Stimulated activated CD4-positive, alpha-beta T cell treated with anti-CD3 and anti-CD28 coated beads, Interleukin-2, amount 100 ng/mL, for 48 hours (primary cell): ENCODE results near the gene ALOX5AP.

ENCODE experiments used
- DNase-seq, 2 donors: peaks; one replicate each; pipeline ENCODE4 v3.0.0-alpha.2; 2020

Gene ALOX5AP

DNA sequence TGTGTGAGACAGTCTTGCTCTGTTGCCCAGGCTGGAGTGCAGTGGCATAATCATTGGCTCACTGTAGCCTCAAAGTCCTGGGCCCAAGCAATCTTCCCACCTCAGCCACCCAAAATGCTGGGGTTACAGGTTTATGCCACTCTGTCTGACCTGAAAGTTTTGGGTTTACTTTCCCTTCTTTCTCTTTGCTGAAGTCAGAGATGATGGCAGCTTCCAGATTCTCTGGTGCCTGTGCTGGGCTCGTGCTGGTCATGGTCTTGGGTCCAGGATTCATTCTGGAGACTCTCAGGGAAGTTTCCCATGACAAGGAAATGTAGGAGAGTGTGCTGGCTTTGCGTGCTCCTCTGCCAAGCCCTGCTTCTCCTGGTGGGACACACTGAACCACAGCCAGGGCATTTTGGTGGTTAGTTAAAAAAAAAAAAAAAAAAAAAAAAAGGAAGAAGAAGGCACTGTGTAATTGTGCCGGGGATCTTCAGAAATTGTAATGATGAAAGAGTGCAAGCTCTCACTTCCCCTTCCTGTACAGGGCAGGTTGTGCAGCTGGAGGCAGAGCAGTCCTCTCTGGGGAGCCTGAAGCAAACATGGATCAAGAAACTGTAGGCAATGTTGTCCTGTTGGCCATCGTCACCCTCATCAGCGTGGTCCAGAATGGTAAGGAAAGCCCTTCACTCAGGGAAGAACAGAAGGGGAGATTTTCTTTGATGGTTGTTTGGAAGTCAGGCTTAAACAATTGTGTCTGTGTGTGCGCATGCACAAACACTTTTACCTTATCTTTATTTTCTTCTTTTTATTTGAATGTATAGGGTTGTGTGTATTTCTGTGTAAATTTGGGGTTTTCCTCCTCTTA is at the start of gene ALOX5AP:
Gene ALOX5AP, plus strand, starts transcription at position 519 of the 847 bp plus-strand sequence. Its CDS starts 63 bp downstream, at position 582.
- DNase-seq, result no peak

DNA sequence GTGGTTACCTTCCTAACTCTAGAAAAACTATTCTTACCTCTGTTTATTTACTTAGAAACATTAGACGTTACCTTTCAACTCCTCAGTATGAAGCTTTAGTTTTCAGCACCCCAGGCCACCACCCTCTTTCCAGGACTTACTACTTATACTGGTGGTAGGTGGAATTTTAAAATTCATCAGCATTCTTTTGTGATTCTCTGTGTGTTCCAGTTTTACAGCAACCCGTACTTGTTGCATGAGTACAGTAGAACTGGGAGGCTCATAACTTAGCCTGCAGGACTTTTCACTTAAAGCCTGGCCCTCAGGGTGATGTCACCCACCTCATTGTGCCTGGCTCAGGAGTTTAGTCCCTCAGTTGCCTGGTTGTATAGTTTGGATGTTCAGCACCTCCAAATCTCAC is 49.4 kb upstream of the ALOX5AP start:
- DNase-seq, result no peak

DNA sequence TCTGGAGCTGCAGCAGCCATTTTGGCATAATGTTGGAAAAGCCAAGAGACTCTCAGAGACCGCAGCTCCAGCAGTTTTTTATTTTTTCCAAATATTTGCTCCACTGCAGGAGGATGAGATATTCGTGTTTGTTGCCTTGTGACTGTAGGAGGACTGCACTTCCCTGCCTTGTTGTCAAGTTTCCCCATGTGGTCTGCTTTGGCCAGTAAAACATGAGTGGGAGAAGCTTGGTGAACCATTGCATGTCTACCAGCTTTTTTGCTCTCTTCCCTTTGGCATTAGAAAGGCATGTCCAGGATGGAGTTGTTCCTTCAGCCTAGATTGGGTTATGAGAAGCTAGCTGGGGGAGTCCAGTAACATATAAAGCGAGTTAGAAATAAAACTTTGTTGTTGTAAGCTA is 47.7 kb upstream of the ALOX5AP start:
- DNase-seq, result no peak

DNA sequence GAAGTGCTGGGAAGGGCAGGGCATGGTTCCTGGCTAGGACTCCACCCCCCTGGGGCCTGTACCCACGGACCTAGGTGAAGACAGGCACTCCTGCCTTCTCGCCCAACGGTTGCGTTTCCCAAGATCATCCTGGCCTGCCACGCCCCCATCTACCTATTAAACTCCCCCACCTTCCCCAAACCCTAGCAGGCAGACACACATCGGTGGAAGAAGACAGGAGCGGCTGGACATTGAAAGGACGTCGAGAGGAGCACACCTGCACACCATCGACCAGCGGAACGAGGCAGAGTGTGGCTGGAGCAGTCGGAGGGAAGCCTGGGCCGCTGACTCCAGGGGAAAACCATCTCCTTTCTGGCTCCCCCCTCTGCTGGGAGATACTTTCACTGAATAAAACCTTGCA is 45.6 kb upstream of the ALOX5AP start:
- no peak for DNase-seq

DNA sequence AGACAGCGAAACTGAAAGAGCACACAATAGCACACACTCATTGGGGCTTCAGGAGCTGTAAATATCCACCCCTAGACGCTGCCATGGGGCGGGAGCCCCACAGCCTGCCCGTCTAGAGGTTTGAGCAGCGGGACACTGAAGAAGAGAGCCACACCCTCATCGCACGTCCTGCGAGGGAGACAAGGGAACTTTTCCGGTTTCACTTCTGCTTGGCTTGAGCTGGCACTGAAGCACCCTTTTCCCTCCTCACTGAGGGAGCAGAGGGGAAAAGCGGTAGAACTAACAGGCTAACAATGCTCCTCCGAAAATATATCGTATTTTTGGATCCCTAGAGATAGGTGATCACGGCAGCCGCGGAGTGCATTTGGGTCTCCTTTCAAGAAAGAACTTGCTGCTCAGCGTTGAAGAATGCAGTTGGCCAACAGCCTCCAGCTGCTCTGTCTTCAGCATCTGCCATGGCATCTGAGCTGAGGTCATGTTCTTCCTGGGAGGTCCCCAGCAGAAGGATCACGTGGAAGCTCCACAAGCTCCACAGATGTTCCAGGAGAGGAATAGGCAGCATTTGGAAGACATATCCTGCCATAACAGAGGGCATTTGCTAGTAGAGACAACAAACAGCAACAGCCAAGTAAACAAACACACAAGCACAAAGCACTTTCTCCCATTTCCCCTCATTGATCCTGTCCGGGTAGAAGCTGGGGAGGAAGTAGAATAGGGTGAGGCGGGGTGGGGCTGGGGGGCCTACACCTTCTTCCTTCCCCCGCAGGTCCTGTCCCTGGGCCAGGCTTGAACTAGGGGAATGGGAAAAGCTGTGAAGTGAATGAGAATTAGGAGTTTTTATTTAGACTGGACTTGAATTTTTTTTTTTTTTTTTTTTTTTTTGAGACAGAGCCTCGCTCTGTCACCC is 44.8 kb upstream of the ALOX5AP start:
- DNase-seq, result no peak

DNA sequence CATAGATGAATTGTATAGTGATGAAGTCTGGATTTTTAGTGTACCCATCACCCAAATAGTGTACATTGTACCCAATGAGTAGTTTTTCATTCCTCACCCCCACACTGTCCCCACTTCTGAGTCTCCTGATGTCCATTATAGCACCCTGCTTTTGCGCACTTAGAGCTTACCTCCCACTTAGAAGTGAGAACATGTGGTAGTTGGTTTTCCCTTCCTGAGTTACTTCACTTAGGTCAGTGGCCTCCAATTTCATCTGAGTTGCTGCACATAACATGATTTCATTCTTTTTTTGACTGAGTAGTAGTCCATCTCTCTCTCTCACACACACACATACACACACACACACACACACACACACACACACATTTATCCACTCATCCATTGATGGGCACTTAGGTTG is 43.2 kb upstream of the ALOX5AP start:
- DNase-seq, result no peak

DNA sequence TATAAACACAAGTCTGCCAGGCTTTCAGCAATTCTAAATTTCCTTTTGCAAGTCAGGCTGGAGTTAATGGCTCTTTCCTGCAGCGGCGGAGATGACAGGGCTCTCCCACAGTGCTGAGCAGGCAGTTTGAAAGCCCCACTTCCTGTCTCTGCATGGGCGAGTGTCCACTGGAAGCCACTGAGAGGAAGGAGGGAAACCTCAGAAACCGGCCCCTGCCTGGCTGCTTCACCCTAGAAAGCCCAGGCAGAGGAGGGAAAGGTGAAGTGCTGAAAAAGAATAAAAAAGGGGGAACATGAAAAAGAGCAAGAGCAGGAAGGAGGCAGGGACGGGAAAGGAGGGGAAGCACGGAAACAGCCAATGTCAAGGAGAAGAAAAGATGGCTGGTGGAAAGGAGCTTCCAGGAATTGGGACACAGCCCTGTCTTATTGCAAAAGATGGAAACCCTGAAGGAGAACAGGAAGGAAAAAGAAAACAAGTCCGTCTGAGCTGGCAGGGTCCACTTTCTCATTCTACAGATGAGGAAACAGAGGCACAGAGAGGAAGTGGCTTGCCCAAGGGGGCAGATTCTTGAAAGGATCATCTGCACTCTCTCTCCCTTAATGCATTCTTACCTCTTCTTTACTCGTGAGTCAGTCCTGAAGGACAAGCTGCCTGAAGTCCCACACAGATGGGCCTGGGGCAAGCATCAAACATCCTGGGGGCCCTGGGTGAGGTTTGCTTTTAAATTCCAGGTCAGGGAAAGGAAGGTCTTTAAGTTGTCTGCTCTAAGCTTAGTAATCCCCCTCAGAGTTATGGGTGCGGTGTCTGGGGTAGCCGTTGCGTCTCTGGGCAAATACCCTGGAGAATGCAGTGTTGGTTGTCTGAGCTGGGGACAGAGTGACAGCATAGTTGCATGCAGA is 38.8 kb upstream of the ALOX5AP start:
- no peak for DNase-seq

DNA sequence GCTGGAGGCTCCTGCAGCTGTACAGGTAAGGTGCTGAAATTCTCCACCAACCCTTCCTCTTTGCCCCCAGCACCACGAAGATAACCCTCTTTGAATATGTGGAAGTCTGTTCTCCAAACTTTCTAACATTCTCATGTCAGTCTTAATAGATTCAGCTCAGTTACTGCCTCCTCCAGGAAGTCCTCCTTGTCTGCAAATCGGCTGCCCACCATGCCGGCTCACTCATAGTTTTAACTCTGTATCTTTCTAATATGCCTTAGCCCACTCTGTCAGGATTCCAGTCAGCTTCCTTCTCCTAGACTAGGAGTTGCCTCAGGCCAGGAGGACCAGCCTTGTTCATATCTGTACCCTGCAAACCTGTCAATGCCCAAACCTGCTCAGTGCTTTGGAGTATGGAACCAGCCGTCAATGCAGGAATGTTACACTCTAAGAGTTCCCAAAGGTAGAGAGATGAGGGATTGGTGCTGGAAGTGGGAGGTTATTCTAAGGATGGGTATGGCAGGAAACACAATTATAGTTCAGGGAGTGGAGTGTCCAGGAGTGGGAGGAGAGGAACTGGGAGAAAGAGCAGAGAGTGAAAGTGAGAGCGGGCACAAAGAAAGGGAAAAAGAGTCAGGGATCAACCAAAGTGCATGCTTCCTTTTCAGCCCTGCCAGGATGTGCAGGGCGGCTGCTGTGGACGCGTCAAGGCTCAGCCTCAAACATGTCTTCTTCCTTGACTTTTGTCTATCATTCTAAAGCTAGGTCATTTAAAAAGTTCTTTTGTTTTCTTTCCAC is 38.0 kb upstream of the ALOX5AP start:
- no peak for DNase-seq

DNA sequence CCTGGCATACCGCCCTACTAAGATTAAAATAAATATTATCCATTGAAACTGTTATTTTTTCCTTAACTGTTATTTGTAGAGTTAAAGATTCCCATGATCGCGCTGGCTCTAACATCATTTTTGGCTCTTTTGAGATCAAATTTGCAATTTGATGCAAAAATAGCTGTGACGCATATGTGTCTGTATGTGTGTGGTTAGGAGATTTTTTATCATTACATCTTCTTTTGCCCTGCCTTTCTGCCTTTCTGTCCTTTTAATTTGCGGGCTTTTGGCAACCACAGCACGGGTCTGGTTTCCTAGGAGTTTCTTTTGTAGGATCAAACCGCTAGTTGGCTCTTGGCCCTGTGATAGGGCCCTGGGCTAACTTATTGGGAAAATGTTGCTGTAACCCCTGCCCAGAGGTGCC is 37.3 kb upstream of the ALOX5AP start:
- DNase-seq, result no peak

DNA sequence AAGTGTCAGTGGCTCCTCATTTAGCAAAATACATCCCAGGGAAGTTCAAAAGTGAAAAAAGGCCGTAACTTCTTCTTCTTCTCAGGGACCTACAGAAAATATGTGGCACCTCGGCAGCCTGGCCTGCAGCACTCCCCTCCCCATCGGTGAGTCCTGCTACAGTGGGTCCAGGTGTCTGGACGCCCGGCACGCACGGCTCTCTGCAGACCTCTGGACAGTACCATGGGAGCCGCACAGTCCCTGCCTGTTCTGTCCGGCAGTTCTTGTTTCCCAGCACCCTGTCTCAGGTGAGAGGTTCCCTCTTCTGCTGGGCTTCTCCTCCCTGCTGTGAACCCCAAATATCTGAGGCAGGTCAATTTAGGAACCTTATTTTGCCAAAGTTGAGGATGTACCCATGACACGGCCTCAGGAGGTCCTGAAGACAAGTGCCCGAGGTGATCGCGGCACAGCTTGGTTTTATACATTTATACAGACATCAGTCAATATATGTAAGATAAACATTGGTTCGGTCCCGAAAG is 36.8 kb upstream of the ALOX5AP start:
- no peak for DNase-seq

DNA sequence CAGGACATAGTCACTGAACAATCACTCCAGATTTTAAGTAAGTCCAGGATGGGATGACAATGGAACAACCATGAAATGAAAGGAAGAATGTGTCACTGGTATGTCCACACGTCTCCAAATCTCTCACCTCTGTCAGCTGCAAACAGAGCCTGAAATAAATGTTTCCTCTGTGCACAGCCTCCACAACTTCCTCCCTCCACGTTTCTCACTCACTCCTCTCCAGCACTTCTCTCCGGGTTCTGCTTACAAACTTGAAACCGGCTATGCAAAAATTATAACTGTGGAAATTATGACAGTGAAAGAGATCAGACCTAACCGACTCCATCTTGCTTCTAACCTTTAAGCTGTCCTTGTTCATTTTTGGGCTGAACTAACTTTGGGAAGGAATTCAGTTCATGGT is 35.0 kb upstream of the ALOX5AP start:
- DNase-seq, result no peak

DNA sequence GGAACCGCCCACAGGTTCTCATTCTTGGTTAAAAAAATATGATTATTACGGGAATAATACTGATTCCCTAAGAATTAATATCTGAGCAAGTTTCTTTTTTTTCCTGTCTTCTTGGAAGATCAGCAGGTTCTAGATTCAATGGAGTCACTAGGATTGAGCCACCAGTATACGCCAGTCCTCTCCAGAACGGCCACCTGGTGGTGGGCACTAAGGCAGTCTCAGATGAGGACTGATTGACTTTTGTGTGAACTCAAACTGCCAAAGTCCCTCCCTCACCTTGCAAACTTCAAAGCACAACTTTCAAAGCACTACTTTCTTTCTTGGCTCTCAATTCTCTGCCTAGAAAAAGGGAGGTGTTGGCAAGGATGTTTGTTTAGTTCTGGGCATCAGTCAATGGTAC is 33.3 kb upstream of the ALOX5AP start:
- DNase-seq, result no peak

DNA sequence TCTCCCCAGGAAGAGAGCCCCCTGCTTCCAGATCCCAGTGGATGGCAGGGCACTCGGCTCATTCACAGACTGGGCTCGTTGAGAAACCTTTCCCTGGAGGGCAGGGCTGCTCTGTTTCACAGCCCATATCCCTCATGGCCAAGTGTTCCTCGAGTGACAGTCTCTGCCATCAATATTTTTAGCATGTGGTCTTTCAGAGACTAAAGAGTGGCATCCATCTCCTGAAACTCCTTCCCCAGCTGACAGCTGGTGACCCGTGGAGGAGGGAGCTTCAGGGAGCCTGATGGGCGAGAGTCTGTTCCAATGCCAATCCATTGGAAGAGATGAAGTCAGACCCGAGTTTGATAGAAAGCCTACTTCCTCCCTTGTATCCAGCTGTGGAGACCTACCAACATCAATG is 30.7 kb upstream of the ALOX5AP start:
- DNase-seq, result no peak

DNA sequence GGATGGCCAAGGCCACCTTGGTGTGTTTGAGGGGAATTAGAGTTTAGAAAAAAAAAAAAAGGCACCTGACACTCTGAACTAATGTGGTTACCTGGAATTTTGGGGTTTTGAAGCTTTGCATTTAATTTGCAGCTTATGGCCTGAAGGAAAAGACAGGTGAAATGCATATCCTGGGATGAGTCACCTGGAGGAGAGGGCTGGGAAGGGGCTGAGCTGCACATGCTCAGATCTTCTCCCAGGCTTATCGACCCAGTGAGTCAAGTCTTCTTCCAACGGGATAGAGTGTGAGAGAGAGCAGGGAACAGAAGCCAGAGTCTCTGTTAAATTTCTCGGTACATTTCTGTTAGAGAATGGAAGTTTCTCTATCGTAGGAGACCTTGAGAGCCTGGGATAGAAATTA is 29.7 kb upstream of the ALOX5AP start:
- no peak for DNase-seq

DNA sequence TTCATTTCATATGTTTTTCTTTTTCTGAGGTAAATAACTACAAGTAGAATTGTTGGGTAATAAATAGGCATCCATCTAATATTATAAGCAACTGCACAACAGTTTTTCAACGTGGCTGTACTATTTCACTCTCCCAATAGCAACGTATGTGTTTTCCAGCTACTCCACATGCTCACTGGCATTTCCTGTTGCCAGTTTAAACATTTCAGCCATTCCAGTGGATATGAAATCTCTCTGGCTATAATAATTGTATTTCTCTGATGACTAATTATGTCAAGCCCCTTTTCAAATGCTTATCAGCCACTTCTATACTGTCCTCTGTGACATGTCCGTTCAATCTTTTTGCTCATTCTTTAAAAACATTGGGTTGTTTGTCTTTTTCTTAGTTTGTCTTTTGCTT is 26.8 kb upstream of the ALOX5AP start:
- no peak for DNase-seq

DNA sequence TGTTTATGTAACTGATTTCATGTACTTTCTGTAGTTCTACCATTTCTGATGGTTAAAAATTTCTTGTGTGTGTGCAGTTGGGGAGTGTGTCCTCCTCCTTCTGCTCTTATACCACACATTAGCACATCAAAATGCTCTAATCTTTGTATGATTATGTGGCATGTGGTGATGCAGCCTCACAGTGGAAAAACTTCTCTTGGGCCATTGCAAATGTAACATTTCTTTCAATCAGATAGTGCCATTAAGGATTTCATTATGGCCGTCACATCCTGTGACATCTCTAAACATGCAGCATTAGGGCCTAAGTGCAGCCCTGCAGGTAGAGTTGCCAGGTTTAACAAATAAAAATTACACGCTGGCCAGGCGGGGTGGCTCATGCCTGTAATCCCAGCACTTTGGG is 24.9 kb upstream of the ALOX5AP start:
- no peak for DNase-seq

DNA sequence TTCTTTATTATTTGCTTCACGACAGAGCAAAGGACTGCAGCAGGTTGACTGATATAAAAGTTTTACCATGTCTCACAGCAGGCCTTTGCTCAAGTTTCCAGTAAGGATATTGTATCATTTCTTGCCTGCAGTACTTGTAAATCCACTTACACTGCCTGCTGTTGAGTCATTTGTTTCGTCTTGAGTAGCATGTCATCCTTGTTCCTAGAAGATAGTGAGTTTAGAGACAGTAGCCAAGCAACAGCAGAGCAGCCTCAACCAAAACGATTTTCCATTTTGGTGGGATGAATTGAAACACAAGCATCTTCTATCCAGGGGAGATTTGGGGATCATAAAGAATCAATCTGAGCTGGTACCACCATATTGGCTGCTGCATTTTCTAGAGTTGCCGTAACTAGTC is 24.0 kb upstream of the ALOX5AP start:
- no peak for DNase-seq

DNA sequence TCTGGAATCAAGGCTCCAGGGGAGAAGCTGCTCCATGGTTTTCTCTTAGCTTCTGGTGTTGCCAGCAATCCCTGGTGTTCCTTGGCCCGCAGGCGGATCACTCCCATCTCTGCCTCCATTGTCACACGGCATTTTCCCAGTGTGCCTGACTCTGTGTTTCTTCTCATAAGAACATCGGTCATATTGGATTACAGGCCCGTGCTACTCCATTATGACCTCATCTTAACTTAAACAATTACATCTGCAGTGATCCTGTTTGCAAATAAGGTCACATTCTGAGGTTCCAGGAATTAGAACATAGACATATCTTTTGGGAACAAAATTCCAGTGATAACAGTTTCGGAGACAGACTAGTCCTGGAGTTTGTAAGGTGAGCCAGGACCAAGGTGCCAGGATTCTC is 23.5 kb upstream of the ALOX5AP start:
- no peak for DNase-seq

DNA sequence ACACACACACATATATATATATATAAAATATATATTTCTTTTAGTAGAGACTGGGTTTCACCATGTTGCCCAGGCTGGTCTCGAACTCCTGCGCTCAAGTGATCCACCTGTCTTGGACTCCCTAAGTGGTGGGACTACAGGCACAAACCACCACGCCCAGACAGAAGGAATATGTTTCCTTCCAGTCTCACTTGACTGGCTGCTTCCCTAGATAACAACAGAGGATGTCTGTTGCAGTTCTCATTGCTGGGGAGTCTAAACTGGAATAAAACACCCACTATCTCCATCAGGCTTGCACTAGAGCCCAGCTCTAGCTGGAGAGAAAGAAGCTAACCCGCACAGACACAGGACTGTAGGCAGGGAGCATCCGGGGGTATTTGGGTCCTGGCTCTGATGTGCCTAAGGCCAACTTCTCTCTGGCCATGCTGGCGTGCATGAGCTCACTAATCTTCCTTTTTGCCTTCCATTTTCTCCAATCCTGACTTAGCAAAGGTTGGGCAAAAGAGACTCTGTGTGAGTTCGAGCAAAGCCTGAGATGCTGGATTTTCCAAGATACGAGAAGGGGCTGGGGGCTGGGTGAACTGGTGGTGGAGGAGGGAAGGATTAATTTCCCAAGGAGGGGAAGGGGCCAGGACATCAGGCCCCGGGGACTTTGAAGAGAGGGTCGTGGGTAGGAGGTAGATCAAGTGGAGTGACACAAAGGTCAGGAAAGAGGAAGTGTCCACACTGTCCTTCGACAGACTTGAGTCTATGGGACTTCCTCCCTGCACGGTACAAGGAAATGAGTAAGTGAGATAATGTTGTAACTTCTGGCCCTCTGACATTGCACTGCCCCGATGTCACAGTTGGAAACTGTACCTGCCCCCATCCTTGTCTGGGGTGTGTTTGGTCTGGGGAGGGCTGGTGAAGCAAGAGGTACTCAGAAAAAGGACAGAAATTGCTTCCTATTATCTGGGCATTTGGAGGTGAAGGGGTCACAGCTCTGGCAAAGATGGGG is 22.5 kb upstream of the ALOX5AP start:
- no peak for DNase-seq

DNA sequence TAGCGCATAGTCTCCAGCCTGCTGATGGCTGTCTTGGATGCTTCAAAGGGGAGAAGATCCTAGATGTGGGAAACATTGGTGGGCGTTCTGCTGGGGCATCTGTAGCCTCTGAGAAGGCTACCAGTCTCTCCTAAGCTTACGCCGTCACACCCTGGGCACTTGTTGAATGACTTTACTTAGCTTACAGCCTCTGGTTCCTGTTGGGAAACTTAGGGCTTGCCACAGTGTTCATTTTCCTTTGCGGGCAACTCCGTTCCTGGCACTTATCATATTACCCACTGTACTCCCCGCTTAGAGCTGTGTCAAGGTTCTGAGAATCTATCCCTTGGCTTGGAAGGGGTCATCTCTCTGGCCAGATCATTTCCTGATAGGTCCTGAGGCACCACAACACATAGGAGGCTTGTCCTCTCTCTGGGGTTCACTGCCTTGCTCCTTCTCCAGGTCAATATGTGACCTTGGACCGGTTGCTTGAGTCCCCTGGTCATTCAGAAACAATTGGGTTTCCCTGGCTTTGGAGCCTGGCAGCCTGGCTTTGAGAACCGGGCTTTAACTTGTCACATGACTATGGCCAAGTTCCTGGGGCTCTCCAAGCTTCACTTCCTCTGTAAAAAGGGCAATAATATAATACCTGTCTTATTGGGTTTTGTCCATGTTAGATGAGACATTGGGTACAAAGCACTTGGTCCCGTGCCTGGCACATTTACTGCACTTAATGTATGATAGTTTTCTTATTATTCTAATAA is 20.5 kb upstream of the ALOX5AP start:
- DNase-seq, result no peak
